Measurements from ENCODE around the gene DSCAML1.

DSCAML1 gene

GRCh38 chr11:117519590-117519989, 277.4 kb downstream of the DSCAML1 start:
- no peak for DNase-seq (ENCODE audit: low read depth)

GRCh38 chr11:117519170-117519569, 277.8 kb downstream of the DSCAML1 start:
- DNase-seq (ENCODE audit: low read depth), result no peak

- no peak for DNase-seq (ENCODE audit: low read depth)
Measured at GRCh38 chr11:117518455-117518854, 278.6 kb downstream of the DSCAML1 start.

- no peak for DNase-seq (ENCODE audit: low read depth)
Measured at GRCh38 chr11:117517097-117517496, 279.9 kb downstream of the DSCAML1 start.

GRCh38 chr11:117515892-117516787, 280.9 kb downstream of the DSCAML1 start:
- no peak for DNase-seq (ENCODE audit: low read depth)

- no peak for DNase-seq (ENCODE audit: low read depth)
Measured at GRCh38 chr11:117514256-117514655, 282.8 kb downstream of the DSCAML1 start.

- DNase-seq (ENCODE audit: low read depth), result no peak
Measured at GRCh38 chr11:117513666-117514065, 283.4 kb downstream of the DSCAML1 start.

- no peak for DNase-seq (ENCODE audit: low read depth)
Measured at GRCh38 chr11:117511931-117512539, 285.0 kb downstream of the DSCAML1 start.

GRCh38 chr11:117511483-117511930, 285.5 kb downstream of the DSCAML1 start:
- no peak for DNase-seq (ENCODE audit: low read depth)

- no peak for DNase-seq (ENCODE audit: low read depth)
Measured at GRCh38 chr11:117510646-117511045, 286.4 kb downstream of the DSCAML1 start.

- DNase-seq (ENCODE audit: low read depth), result no peak
Measured at GRCh38 chr11:117509543-117509942, 287.5 kb downstream of the DSCAML1 start.

- DNase-seq (ENCODE audit: low read depth), result no peak
Measured at GRCh38 chr11:117506971-117507370, 290.0 kb downstream of the DSCAML1 start.

- DNase-seq (ENCODE audit: low read depth), result no peak
Measured at GRCh38 chr11:117505285-117505970, 291.6 kb downstream of the DSCAML1 start.

- no peak for DNase-seq (ENCODE audit: low read depth)
Measured at GRCh38 chr11:117502779-117503100, 294.3 kb downstream of the DSCAML1 start.

- no peak for DNase-seq (ENCODE audit: low read depth)
Measured at GRCh38 chr11:117502015-117502778, 294.8 kb downstream of the DSCAML1 start.

GRCh38 chr11:117501237-117501898, 295.6 kb downstream of the DSCAML1 start:
- no peak for DNase-seq (ENCODE audit: low read depth)

- DNase-seq (ENCODE audit: low read depth), result no peak
Measured at GRCh38 chr11:117498791-117499190, 298.2 kb downstream of the DSCAML1 start.

- no peak for DNase-seq (ENCODE audit: low read depth)
Measured at GRCh38 chr11:117497206-117497951, 299.6 kb downstream of the DSCAML1 start.

GRCh38 chr11:117495357-117495756, 301.7 kb downstream of the DSCAML1 start:
- no peak for DNase-seq (ENCODE audit: low read depth)

- no peak for DNase-seq (ENCODE audit: low read depth)
Measured at GRCh38 chr11:117492578-117493251, 304.3 kb downstream of the DSCAML1 start.

Measured in GM04504 (cell line).